GM21381 (cell line): ENCODE results near the gene ANKRD30A.
"Not testable (repeated sequence)": the region's sequence is repeated elsewhere in the genome, so short reads cannot be mapped to it uniquely, and the experiment has no call there.

Experiments
- ATAC-seq: cut with Tn5 transposase; IDR thresholded peaks from one replicate; pipeline ENCODE4 v1.9.1; 2021; ENCODE audit warnings: mild to moderate bottlenecking, moderate library complexity; ENCODE audit not compliant: unreplicated experiment

ANKRD30A gene

DNA sequence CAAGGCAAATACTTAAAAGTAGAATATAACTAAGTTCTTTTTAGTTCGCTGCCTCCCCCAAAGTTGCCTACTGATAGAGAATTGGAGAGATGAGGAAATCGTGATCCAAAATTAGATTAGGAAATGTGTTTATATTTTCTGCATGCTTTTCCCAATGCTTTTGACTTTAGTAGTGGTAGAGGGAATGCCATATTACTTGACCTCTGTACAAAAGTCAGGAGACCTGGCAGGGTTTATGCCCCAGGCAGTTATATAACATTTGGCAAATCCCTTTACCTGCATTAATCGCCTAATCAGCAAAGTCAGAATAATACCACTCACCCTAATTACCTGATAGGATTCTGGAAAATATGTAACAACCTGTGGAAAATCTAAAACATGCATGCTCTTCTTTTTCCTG, 142.9 kb downstream of the ANKRD30A start:
- no peak for ATAC-seq

DNA sequence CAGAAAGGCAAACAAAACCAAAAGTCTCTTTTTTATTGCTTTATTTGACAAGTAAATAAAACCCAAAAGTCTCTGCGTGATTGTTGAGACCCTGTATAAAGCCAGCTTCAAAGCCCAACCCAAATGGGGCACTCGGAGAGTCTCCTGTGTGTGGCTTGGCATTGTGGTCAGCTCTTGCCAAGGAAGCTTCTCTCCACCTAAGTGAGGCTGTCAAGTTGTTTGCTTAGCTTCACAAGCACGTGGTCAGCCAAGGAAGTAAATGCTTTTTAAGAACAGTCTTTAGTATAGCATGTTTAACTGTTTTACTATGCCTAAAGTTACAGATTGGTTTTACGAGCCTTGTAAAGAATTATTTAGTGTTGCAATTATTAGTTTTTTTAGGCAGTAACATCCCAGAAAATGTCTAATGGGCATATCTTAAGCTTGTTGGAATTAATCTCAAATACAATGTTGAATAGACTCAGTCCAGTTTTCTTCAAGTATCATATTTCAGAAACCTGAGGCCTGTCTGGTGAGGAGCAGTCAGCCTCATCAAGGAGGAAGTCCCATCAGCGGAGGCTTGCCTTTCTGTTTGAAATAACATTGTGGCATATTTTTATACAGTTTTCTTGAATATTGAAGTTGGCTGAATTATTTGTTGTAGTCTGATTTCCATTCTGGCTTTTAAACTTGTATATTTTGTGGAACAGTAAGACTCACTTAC, 144.3 kb downstream of the ANKRD30A start:
- ATAC-seq, result no peak

DNA sequence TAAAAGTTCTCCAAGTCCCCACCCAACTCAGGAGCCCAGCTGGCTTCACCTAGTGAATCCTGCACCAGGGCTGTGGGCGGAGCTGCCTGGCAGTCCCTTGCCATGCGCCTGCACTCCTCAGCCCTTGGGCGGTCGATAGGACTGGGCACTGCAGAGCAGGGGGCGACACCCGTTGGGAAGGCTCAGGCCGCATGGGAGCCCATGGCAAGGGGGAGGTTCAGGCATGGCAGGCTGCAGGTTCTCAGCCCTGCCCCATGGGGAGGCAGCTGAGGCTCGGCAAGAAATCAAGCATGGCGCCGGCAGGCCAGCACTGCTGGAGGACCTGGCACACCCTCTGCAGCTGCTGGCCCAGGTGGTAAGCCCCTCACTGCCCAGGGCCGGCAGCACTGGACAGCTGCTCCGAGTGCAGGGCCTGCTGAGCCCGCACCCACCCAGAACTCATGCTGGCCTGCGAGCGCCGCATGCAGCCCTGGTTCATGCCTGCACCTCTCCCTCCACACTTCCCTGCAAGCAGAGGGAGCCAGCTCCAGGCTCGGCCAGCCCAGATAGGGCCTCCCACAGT, 149.9 kb downstream of the ANKRD30A start:
- ATAC-seq, result no peak

DNA sequence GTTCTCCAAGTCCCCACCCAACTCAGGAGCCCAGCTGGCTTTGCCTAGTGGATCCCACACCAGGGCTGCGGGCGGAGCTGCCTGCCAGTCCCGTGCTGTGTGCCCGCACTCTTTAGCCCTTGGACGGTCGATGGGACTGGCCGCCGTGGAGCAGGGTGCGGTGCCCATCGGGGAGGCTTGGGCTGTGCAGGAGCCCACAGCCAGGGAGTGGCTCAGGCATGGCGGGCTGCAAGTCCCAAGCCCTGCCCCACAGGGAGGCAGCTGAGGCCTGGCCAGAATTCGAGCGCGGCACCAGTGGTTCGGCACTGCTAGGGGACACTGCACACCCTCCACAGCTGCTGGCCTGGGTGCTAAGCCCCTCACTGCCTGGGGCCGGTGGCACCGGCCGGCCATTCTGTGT, 159.7 kb downstream of the ANKRD30A start:
- no peak for ATAC-seq

DNA sequence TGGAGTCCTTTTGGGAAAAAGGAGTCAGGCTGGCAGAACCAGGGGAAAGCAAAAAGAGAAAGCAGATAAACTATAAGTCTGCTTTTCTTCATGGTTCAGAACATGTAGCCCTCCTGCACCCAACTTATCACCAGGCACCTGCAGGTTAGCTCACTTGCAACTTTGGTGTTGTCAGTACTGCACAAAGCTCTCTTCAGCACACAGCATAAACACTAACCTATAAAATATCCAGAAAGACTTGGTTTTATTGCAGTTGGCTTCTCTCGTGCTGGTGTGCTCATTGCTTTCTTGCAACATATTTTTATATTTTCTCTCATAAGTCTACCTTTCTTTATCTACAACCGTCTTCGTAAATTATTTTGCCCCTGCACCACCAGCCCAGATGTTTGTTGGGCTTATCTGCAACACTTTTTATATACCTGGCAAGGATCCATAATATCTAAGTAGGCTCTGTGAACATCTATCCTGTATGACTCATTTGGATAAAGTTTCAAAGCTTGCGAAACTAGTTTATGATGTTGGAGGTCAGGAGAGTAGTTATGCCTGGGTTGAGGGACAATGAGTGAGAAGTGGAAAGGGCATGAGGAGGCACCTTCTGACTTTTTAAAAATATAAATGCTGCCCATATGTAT, 164.6 kb downstream of the ANKRD30A start:
- ATAC-seq, result no peak

DNA sequence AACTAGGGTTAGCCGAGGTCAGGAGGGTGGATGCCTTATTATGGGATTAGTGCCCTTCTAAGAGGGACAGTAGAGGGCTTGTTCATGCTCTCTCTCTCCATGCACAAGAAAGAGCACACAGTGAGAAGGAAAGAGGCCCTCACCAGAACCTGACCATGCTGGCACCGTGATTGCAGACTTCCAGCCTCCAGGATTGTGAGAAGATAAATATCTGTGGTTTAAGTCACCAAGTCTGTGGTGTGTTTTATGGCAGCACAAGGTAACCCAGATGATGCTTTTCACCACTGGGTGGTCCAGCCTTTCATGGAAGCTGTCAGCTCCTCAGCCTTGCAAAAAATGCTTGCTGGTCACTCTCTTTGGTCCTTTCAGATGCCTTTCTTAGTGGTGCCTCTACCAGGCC, 175.9 kb downstream of the ANKRD30A start:
- ATAC-seq, result no peak

DNA sequence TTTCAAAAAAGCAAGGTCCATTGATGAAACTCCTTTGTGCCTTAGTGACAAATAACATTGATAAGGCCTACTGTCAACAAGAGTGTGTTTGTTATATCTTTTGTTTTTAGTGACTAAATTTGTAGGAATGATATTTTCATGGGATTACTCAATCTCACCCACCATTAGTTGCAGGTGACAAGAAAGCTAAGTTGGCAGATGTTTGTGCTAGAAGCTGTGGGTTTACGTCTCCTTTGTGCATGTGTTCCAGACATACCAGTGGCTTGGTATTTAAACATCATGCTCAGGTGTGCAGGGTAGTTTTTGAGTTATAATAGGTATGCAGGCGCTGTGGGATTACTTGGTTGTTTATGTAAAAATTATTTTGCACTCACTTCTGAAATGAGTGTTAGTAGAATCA, 178.6 kb downstream of the ANKRD30A start:
- ATAC-seq, result no peak

DNA sequence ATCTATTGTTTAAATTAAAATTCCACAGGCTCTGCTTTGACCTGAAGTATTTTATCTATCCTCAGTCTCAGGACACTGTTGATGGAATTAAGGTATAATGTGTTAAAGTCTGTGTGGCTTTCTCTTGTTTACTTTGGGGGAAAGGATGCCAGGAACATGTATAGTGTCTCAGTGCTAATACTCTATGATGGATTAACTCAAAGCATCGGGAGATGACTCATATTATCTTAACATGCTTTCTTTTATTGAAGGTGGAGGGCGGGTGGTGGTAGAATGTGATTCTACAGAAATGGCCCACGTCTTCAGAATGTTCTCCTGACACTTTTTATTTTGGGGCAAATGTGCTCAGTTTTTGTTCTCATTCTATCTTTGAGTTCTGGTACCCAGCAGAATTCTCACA, 189.0 kb downstream of the ANKRD30A start:
- ATAC-seq, result no peak

DNA sequence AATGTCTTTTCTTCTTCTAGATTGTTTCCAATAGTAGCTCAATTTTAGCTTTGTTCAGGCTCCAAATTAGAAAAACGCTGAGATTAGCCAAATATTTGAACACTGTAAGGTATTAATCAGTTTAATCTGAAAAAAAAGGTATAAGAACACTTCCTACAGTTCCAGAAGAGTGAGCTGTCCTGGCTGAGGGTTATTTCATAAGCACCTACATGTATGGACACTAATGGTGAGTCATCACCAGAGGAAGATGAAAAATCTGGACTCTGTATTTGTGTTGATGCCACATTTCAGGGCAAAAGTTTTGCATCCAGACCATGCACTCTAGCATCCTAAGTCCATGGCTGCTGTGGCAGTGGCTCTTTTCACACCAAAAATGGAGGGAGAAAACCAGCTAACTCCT, 189.5 kb downstream of the ANKRD30A start:
- no peak for ATAC-seq

DNA sequence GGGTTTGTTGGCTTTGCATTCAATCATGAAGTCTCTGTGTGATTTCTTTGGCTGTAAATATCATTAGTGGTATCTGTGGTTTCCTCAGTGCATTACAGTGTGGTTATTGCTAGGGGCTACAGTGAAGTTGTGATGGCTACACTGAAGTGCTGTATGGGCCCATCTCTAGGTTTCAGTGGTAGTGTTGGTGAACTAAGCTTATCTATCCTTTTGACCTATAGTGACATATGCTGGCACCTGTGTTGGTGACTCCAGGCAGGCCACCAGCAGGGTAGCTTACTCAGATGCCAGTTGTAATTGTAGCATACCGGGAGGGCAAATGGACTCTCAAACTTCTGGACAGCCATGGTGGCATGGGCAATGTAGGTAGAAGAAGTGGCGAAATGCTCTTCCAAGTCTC, 219.0 kb downstream of the ANKRD30A start:
- no peak for ATAC-seq

DNA sequence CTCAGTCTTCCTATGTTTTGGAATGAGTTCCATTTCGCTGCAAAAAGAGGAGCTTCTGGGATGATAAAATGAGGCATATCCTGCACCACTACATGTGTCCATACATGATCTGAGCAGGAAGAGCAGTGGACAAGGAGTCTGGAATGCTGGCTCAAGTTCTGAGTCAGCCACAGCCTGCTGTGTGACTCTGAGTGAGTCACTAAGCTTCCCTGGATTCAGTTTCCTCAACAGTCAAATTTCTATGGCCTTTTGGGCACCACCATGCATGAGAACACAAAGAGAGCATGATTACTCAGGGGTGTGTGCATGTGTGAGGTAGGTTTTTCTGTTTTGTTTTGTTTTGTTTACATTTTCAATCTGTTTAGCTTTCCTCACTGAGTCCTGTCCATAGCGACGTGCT, 254.6 kb downstream of the ANKRD30A start:
- ATAC-seq, result no peak

DNA sequence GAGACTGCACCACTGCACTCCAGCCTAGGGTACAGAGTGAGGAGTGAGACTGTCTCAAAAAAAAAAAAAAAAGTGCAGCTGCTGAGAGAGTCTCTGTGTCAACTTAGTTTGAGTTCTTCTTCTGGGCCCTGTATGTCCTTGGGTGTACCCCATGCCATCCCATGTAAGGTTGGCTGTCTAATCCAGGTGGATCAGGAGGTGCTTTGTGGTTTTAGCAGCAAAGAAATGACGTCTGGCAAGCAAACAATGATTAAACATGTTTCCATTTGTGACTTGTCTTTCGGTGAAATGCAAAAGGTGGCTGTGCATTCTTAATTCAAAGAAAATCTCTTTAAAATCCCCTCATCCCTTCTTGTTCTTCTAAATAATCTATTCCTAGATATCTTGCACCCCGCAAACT, 255.9 kb downstream of the ANKRD30A start:
- ATAC-seq, result no peak

DNA sequence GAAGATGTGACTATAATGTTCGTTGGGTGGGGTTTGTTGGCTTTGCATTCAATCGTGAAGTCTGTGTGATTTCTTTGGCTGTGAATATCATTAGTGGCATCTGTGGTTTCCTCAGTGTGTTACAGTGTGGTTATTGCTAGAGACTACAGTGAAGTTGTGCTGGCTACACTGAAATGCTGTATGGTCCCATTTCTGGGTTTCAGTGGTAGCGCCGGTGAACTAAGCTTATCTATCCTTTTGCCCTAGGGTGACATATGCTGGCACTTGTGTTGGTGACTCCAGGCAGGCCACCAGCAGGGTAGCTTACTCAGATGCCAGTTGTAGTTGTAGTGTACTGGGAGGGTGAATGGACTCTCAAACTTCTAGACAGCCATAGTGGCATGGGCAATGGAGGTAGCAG, 259.5 kb downstream of the ANKRD30A start:
- no peak for ATAC-seq

DNA sequence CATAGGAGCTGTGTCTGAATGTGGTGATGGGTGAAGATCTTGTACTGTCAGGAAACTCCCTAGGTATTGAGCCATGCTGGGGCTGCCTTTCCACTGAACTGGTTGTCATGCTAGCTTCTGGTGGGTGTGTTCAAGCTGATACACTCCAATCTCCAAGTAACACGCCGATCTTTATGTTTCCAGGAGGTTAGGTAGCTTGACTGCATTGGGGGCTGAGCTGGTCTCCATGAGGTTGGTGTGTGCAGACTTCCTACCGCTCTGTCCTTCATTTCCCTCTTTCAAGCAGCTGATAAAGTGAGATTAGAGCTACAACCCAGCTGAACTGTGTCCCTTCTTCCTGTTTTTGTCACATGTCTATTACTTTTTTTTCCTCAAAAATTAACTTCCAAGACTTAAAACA, 265.5 kb downstream of the ANKRD30A start:
- no peak for ATAC-seq

DNA sequence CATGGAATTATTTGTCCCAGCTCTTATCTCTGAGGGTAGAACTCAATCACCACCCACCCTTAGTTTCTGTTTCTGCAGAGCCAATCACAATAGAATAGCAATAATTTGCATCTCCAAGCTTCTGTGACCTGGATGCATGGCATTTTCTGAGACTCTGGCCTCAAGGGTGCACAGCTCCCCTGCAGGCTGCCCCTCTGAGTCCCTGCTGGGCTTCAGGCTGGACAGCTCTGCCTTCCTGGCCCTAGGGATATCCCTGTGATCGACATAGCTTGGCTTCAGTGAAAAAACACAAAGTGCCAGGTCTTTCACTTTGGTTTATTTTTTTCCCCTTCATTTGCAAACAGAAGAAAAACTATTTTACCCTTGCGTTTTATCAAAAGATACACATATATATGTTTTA, 275.4 kb downstream of the ANKRD30A start:
- not testable (repeated sequence) for ATAC-seq

DNA sequence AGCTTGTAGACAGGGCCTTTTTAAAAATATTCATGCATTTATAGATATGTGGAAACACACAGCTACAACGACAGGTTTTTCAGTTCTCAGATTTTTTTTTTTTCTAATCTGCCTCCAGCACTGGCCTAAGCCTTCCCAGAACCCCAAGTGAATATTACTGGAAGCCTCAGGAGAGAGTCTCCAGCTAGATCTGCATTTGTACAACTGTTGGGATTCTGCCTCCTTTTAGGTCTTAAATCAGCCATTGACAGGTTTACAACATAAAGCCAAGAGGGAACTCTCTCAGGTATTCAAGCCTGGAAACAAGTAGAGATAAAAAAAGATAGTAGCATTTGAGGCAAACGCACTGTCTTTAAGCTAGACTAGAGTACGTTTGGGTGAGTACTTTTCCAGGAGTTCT, 275.8 kb downstream of the ANKRD30A start:
- no peak for ATAC-seq

DNA sequence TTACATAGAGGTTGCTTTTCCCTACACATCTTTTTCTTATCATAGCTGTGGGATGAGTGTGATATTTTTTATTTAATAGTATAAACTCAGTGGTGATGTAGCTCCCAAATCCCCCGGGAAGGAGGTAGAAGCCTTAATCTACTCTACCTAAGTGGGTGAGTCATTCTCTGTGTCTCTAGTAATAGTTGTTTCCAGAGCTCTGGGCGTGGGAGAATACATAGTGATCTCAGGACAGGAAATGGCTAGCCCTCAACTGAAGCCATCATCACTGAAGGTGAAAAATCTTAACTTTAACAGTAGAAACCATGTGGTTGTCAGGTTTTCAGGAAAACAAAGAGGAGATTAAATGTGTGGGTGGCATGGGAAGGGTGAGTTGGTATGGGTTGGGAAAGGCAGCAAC, 278.4 kb downstream of the ANKRD30A start:
- no peak for ATAC-seq
